GM18508 (cell line): ENCODE data around the gene RAC2.

ENCODE experiments used
- ATAC-seq: cut with Tn5 transposase; IDR thresholded peaks from one replicate; pipeline ENCODE4 v1.9.1; 2021; ENCODE audit warnings: moderate number of reproducible peaks; ENCODE audit not compliant: insufficient read depth, unreplicated experiment

RAC2 gene

GRCh38 chr22:37276776-37277175 is 32.7 kb upstream of the RAC2 start:
- ATAC-seq = no peak

DNA sequence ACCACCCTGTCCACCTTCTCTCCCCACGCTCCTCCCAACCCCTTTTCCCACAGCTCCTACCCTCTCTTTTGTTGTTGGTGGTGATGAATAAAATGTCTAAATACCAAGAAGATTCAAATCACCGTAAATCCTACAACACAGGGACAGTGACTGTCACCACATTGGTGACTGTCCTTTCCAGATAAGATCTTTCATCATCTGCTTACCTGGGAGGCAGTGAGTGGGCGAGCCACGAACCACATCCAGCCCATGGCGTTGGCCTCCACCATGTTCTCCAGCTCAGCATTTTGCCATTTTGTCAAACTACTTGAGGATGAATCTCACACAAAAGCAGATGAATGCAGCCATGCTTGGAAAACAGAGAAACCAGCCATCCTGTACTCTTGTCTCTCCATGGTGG is 31.6 kb upstream of the RAC2 start:
- no peak for ATAC-seq

DNA sequence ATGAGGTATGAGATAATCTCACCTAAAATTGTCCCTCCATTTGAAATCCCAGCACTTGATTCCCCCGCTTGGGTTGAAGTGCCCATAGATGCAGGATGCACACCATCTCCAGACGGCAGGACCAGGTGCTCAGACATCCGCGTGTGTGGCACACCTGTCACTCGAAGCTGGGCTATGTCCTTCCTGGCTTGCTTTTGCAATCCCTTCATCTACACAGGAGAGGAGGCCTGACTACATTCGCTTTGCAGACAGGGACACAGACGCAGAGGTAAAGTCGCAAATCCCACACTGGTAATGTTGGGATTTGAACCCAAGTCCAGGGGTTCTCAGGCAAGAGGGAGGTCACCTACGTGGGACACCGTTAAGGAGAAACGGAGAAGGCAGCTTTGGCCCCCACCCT is 31.1 kb upstream of the RAC2 start:
- no peak for ATAC-seq

- no peak for ATAC-seq
These were observed 30.4 kb upstream of the RAC2 start for GRCh38 chr22:37274380-37274862.

- no peak for ATAC-seq
These were observed 29.8 kb upstream of the RAC2 start for GRCh38 chr22:37273846-37274225.

DNA sequence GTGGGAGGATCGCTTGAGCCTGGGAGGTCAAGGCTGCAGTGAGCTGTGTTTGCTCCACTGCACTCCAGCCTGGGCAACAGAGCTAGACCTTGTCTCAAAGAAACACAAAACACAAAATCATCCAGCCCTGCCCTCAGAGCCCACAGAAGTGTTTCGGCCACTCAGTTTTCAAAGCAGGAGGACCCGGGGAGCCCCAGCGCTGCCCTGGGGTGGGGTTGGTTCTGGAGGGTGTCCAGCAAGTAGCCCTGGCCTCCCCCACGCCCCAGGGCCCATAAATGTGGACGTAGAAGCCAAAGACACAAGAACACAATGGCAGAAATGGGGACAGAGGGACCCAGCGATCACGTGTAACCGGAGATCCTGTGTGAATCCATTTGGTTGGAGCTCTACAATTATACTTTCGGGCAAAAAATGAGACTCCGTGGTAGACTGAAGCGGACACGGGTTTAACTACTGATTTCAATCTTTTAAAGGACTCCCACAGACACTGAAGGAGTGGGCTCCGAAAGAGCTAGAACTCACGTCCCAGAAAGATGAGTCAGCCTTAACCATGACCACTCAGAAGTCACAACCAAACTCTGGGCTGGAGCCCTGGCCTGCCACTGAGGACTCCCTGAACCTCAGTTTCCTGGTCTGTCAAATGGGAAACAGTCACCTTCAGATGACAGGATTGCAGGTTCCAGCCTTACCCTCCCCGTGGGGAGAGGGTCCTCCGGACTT is 29.2 kb upstream of the RAC2 start:
- no peak for ATAC-seq

DNA sequence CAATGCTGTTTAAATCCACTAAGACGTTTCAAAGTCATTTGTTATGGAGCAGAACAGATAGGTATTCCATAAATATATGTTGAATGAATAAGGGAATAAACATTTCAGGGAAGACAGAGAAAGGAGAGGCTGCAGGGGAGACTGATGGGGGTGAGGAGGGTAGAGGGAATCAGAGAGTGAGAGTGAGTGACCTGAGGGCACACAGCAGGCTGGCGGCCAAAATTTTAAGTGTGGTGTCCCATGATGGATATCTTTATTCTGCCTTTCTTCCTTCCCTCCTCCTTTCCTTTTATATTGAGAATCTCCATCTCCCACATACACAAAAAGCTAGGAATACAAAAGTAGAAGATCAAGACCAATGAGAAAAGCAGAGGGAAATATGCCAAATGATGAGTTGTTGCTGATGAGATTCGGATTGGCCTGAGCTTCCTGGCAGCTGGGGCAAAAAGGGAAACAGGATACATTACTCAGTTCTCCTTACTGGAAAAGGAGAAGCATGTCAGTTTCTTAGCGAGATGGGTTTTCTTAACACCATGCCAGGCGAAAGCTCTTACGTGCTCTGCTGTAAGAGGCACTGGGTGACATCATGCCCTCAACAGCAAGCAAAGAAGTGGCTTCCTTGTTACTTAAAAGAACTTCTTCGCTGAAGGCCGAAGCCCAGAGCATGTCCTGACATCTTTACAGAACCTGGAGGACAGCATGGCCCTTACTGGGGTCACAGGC is 27.0 kb upstream of the RAC2 start:
- no peak for ATAC-seq

GRCh38 chr22:37269936-37270678 is 26.0 kb upstream of the RAC2 start:
- ATAC-seq = no peak

DNA sequence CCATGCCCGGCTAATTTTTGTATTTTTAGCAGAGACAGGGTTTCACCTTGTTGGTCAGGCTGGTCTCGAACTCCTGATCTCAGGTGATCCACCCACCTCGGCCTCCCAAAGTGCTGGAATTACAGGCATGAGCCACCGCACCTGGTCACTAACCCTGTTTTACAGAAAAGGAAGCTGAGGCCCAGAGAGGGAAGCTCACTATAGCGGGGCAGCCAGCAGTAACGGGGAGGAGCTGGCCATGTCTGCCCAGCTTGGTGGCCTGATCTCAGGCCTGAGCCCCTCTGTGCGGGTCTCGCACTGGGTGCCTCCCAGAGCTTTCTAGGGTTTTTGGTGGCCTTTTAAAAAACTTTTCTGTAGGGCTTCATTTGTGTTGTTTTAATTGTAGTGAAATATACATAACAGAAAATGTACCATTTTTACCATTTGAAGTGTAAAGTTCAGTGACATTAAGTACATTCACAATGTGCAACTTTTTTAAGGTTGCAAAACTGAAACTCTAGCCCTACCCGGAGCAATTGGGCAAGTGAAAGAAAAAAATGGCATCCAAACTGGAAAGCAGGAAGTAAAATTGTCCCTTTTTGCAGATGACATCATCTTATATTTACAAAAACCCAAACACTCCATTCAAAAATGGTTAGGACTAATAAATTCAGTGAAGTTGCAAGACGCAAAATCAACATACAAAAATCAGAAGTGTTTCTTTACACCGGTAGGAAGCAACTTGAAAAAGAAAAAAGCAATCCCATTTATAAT is 23.8 kb upstream of the RAC2 start:
- no peak for ATAC-seq

DNA sequence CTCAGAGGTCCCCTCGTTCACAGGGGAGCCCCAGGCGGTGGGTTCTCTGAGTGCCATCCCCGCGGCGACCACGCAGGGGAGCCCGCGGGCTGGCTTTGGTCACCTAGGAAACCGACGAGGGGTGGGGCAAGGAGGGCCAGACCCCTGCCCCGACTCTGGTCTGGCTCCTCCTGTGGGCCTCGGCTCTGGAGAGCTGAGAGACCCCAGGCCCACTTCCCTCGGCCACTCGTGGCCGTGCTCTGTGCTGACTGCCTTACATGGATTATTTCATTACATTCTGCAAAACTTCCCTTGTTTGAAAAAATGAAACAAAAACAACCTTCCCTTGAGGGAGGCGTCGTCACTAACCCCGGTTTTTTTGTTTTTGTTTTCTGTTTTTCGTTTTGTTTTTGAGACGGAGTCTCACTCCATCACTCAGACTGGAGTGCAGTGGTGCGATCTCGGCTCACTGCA is 23.1 kb upstream of the RAC2 start:
- no peak for ATAC-seq

DNA sequence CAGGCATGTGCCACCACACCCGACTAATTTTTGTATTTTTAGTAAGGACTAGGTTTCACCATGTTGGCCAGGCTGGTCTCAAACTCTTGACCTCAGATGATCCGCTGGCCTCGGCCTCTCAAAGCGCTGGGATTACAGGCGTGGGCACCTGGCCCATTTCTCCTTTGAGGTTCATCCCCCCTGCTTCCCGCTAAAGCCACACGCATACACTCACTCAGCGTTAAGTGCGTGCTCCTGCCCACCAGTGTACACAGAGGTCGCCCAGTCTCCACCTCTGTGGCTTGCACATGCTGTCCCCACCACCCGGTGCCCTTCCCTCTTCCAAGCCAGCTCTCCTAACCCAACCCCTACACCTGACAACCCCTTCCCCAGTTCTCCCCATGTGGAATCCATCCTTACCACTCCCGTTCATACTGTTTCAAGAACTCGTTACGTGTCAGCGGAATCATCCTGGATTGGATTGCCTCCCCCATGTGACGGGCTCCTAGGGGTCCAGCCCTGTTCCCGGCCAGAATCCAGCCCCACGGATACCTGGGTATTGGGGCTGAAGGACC is 22.6 kb upstream of the RAC2 start:
- ATAC-seq = no peak

GRCh38 chr22:37263966-37264887 is 20.2 kb upstream of the RAC2 start:
- ATAC-seq = no peak

DNA sequence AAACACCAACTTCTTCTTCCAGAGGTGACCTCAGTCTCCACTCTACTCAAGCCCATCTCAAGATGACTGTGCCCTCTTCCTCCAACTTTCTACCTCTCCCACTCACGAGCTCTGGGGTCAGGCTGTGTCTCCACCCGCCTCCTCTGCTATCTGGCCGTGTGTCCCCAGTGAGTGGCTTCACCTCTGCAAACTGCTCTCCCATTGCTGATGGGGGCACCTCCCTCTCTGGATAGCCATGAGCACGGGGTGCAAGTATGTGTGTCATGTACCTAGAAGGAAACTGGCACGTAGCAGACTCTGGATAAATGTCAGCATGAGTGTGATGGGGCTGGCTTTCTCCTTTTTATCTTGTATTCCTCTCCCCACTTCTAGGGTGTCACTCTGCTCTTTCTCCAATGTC is 18.3 kb upstream of the RAC2 start:
- ATAC-seq = no peak

GRCh38 chr22:37260901-37261336 is 16.9 kb upstream of the RAC2 start:
- no peak for ATAC-seq

DNA sequence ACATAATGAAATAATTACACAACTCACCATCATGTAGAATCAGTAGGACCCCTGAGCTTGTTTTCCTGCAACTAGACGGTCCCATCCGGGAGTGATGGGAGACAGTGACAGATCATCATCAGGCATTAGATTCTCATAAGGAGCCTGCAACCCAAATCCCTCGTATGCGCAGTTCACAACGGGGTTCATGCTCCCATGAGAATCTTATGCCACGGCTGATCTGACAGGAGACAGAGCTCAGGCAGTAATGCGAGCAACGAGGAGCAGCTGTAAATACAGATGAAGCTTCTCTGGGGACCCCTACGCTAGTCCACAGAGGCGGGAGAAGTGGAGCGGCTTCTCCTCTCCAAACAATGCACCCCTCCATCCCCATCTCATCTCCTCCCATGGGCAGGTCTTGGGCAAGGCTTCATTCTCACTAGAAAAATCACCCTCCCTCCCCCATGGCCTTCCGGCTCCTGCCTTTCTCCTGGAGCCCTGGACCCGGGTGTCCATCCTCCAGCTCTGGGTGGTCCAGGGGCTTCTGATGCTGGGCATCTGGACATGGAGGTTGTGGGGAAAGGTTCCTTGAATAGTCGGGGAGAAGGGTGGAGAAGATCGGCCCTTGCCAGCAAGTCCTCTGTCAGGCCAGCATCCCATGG is 16.2 kb upstream of the RAC2 start:
- no peak for ATAC-seq

DNA sequence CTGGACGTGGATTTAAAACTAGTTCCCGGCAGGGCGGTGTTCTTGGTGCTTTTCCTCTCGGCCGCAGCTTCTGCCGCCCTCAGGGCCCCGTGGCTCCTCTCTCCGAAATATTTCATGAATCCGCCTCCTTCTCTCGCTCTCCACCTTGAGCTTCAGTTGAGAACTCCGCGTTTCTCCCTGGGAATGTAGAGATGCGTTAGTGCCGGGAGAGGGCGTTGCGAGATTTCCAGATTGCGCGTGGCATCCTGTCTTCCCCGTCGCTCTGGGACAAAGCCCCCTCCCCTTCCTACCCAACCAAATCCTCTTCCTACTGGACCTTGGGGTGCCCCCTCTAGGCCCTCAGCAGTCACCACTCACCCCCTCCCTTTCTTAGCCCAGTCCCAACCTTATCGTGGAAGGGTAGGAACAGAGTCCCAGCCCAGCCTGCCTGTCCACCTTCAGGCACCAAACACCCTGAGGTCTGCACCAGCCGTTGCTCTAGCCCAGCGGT is 15.5 kb upstream of the RAC2 start:
- no peak for ATAC-seq

- ATAC-seq = no peak
These were observed 14.8 kb upstream of the RAC2 start for GRCh38 chr22:37258753-37259401.
